Fibroblast of skin of left quadriceps (primary cell): ENCODE measurements around the gene CFAP97D1.

Source experiments
- DNase-seq, 2 experiments: peaks; one replicate each; pipeline ENCODE4 v3.0.0-alpha.2; 2013; ENCODE audit warnings: low read depth in 2 of 2

The CFAP97D1 gene

GRCh38 chr17:43780135-43780534, at the start of gene CFAP97D1:
CFAP97D1 (plus strand) TSS chr17:43780435; CDS start chr17:43780463, 28 bp downstream.
- DNase-seq: no peak

GRCh38 chr17:43732958-43733357, 47.3 kb upstream of the CFAP97D1 start:
- peak; percentile 83 to 85 for DNase-seq

- DNase-seq: no peak
Observed at GRCh38 chr17:43733956-43734355, 46.3 kb upstream of the CFAP97D1 start.

GRCh38 chr17:43734376-43734775, 45.9 kb upstream of the CFAP97D1 start:
- peak; percentile 80 to 81 for DNase-seq

GRCh38 chr17:43736389-43736788, 43.8 kb upstream of the CFAP97D1 start:
- no peak for DNase-seq

- DNase-seq: no peak
Observed at GRCh38 chr17:43737722-43738121, 42.5 kb upstream of the CFAP97D1 start.

GRCh38 chr17:43740541-43740940, 39.7 kb upstream of the CFAP97D1 start:
- DNase-seq: no peak

GRCh38 chr17:43741636-43742035, 38.6 kb upstream of the CFAP97D1 start:
- DNase-seq: no peak

- no peak for DNase-seq
Observed at GRCh38 chr17:43745541-43745940, 34.7 kb upstream of the CFAP97D1 start.

- no peak for DNase-seq
Observed at GRCh38 chr17:43750153-43750552, 30.1 kb upstream of the CFAP97D1 start.

GRCh38 chr17:43753493-43754129, 26.6 kb upstream of the CFAP97D1 start:
- no peak for DNase-seq

GRCh38 chr17:43754947-43755346, 25.3 kb upstream of the CFAP97D1 start:
- DNase-seq: no peak

GRCh38 chr17:43755389-43755875, 24.8 kb upstream of the CFAP97D1 start:
- no peak for DNase-seq

- DNase-seq: no peak
Observed at GRCh38 chr17:43756201-43756600, 24.0 kb upstream of the CFAP97D1 start.

- DNase-seq: no peak
Observed at GRCh38 chr17:43757171-43757660, 23.0 kb upstream of the CFAP97D1 start.

- DNase-seq: no peak
Observed at GRCh38 chr17:43758086-43758485, 22.1 kb upstream of the CFAP97D1 start.

GRCh38 chr17:43758497-43759174, 21.6 kb upstream of the CFAP97D1 start, which contains the start of gene SOST:
SOST (minus strand) TSS chr17:43758791; CDS start chr17:43758741, 50 bp downstream.
- DNase-seq: no peak

- DNase-seq: no peak
Observed at GRCh38 chr17:43759836-43760235, 20.4 kb upstream of the CFAP97D1 start.

- peak; percentile 78 to 81 for DNase-seq
Observed at GRCh38 chr17:43760254-43760852, 19.9 kb upstream of the CFAP97D1 start.

GRCh38 chr17:43766413-43767052, 13.7 kb upstream of the CFAP97D1 start:
- no peak for DNase-seq

- no peak for DNase-seq
Observed at GRCh38 chr17:43767053-43767712, 13.1 kb upstream of the CFAP97D1 start.

- DNase-seq: no peak
Observed at GRCh38 chr17:43767713-43768059, 12.5 kb upstream of the CFAP97D1 start.
